Fibroblast of villous mesenchyme (primary cell): Measurements from ENCODE around the gene ACAD9. TPM values are rescaled to one million over a fixed set of nuclear protein-coding genes. Genes with fewer than 3 reads are reported as not detected.

Experiments used
- DNase-seq: peaks from one replicate; pipeline ENCODE4 v3.0.0-alpha.2; 2010; ENCODE audit warnings: low read depth
- H3K4me3 ChIP-seq: 2 replicates; pipeline ENCODE4 v1.5.1; 2011; ENCODE audit warnings: low read depth, mild to moderate bottlenecking, low read length
- CTCF ChIP-seq: IDR thresholded peaks from 2 replicates; pipeline ENCODE4 v1.5.1; 2012; ENCODE audit warnings: low read depth, mild to moderate bottlenecking, low read length; ENCODE audit not compliant: insufficient read depth
- small RNA-seq: library from RNA; depleted of rRNA; stranded (forward); fragments of <200 nt; gene quantifications from one replicate; pipeline ENCODE3, GENCODE V24; 2012
- total RNA-seq: library from RNA; depleted of rRNA; stranded (reverse); fragments of >200 nt; gene quantifications from 2 replicates; pipeline ENCODE4 v1.2.3, GENCODE V29; 2012

Gene ACAD9
- total RNA-seq, 1 donor = 35.8 TPM

- DNase-seq = peak; percentile 39
- no peak overlapping the region for H3K4me3 ChIP-seq
- TF ChIP-seq CTCF = no peak
Observed at GRCh38 chr3:128946411-128946810, 67.0 kb downstream of the ACAD9 start.

GRCh38 chr3:128949158-128949557, 69.7 kb downstream of the ACAD9 start:
- no peak for DNase-seq
- H3K4me3 ChIP-seq = no peak overlapping the region
- TF ChIP-seq CTCF = no peak

- H3K4me3 ChIP-seq = no peak overlapping the region
- peak; percentile 36 for DNase-seq
- peak; percentile 44 for TF ChIP-seq CTCF
Observed at GRCh38 chr3:128950223-128950938, 71.0 kb downstream of the ACAD9 start.

- TF ChIP-seq CTCF = no peak
- no peak for DNase-seq
- no peak overlapping the region for H3K4me3 ChIP-seq
Observed at GRCh38 chr3:128956440-128956839, 77.0 kb downstream of the ACAD9 start.

Small RNA genes lying within 50 kb of the gene (small RNA-seq; reads per million reads assigned to genes)
- not detected for gene AC112484.4

Other genes starting within 250 kb of the ACAD9 start
- 491 and 661 TPM in 2 replicates for gene RPN1, start 228.8 kb upstream of the ACAD9 start, total RNA-seq
- 67.3 and 85.5 TPM in 2 replicates for gene RAB7A, start 153.4 kb upstream of the ACAD9 start, total RNA-seq
- gene CFAP92, start 114.5 kb downstream of the ACAD9 start, total RNA-seq = under 0.01 TPM in 1 of 2 replicates, not detected in the other
- gene EFCC1, start 121.7 kb downstream of the ACAD9 start, total RNA-seq = not detected in 2 replicates
- gene GP9, start 181.2 kb downstream of the ACAD9 start, total RNA-seq = not detected in 2 replicates
- gene RAB43, start 242.2 kb downstream of the ACAD9 start, total RNA-seq = 19.0 and 20.6 TPM in 2 replicates